GM18520 (cell line): ENCODE results near the gene FOXB1.

ENCODE experiments used
- ATAC-seq: cut with Tn5 transposase; IDR thresholded peaks from one replicate; pipeline ENCODE4 v1.9.1; 2021; ENCODE audit not compliant: unreplicated experiment

Gene FOXB1

GRCh38 chr15:60017538-60018520 is 13.7 kb downstream of the FOXB1 start:
- ATAC-seq, result no peak

GRCh38 chr15:60020736-60021135 is 16.6 kb downstream of the FOXB1 start:
- ATAC-seq, result no peak

GRCh38 chr15:60021589-60022378 is 17.7 kb downstream of the FOXB1 start:
- ATAC-seq, result no peak

GRCh38 chr15:60022379-60022741 is 18.2 kb downstream of the FOXB1 start:
- ATAC-seq, result no peak

- no peak for ATAC-seq
Measured at GRCh38 chr15:60026555-60026954, 22.4 kb downstream of the FOXB1 start.

GRCh38 chr15:60035344-60035743 is 31.2 kb downstream of the FOXB1 start:
- no peak for ATAC-seq

- no peak for ATAC-seq
Measured at GRCh38 chr15:60039316-60039715, 35.2 kb downstream of the FOXB1 start.

- ATAC-seq, result no peak
Measured at GRCh38 chr15:60043744-60044435, 39.8 kb downstream of the FOXB1 start.

- ATAC-seq, result no peak
Measured at GRCh38 chr15:60044636-60045270, 40.6 kb downstream of the FOXB1 start.

GRCh38 chr15:60047701-60048100 is 43.6 kb downstream of the FOXB1 start:
- no peak for ATAC-seq

GRCh38 chr15:60049948-60050347 is 45.8 kb downstream of the FOXB1 start:
- no peak for ATAC-seq

GRCh38 chr15:60052796-60053195 is 48.7 kb downstream of the FOXB1 start:
- ATAC-seq, result no peak

- ATAC-seq, result no peak
Measured at GRCh38 chr15:60054472-60054871, 50.4 kb downstream of the FOXB1 start.
